OCI-LY1 (cell line): ENCODE measurements around the gene TCERG1L.

Source experiments
- H2AFZ ChIP-seq: fragments of 200-600 bp; sonication (generic), shearing (Covaris generic); 2 replicates; pipeline ENCODE4 v1.6.0; 2014; ENCODE audit warnings: antibody characterized with exemption, mild to moderate bottlenecking, low read length
- H3F3A ChIP-seq: fragments of 200-600 bp; sonication (generic), shearing (Covaris generic); 2 replicates; pipeline ENCODE4 v1.6.0; 2014; ENCODE audit warnings: mild to moderate bottlenecking, antibody characterized with exemption, low read length, moderate library complexity; ENCODE audit not compliant: insufficient read depth
- H3K27ac ChIP-seq: fragments of 200-600 bp; sonication (generic); 2 replicates; pipeline ENCODE4 v1.5.1; 2014; ENCODE audit warnings: low read length, mixed run types, mild to moderate bottlenecking, low read depth; ENCODE audit not compliant: poor library complexity, severe bottlenecking
- H3K27me3 ChIP-seq: fragments of 200-600 bp; sonication (generic); 2 replicates; pipeline ENCODE4 v1.6.0; 2014; ENCODE audit warnings: antibody characterized with exemption, mild to moderate bottlenecking, low read length, moderate library complexity; ENCODE audit not compliant: insufficient read depth
- H3K36me3 ChIP-seq: fragments of 200-600 bp; sonication (generic); 2 replicates; pipeline ENCODE4 v1.6.1; 2014; ENCODE audit warnings: mild to moderate bottlenecking, antibody characterized with exemption, low read length, moderate library complexity, mixed read lengths; ENCODE audit not compliant: insufficient read depth
- H3K4me1 ChIP-seq: fragments of 200-600 bp; sonication (generic); 2 replicates; pipeline ENCODE4 v1.5.1; 2014; ENCODE audit warnings: mild to moderate bottlenecking, low read length, moderate library complexity; ENCODE audit not compliant: insufficient read depth, severe bottlenecking
- H3K4me2 ChIP-seq: fragments of 200-600 bp; sonication (generic), shearing (Covaris generic); 2 replicates; pipeline ENCODE4 v1.6.1; 2014; ENCODE audit warnings: low read length
- H3K4me3 ChIP-seq: fragments of 200-600 bp; sonication (generic); 2 replicates; pipeline ENCODE4 v1.5.1; 2014; ENCODE audit warnings: low read length, low read depth, mild to moderate bottlenecking, mixed read lengths; ENCODE audit not compliant: poor library complexity, severe bottlenecking
- H3K79me2 ChIP-seq: fragments of 200-600 bp; shearing (Covaris generic); 2 replicates; pipeline ENCODE4 v1.6.1; 2016; ENCODE audit warnings: mixed run types, low read length, mixed read lengths; ENCODE audit not compliant: insufficient read depth
- H3K9ac ChIP-seq: fragments of 200-600 bp; sonication (generic), shearing (Covaris generic); 2 replicates; pipeline ENCODE4 v1.6.1; 2014; ENCODE audit warnings: mild to moderate bottlenecking, low read length, mixed read lengths
- H3K9me2 ChIP-seq: fragments of 200-600 bp; sonication (generic), shearing (Covaris generic); 2 replicates; pipeline ENCODE4 v1.6.1; 2014; ENCODE audit warnings: low read depth, mild to moderate bottlenecking, low read length, mixed read lengths
- H3K9me3 ChIP-seq: fragments of 200-600 bp; shearing (Covaris generic); 2 replicates; pipeline ENCODE4 v1.6.1; 2014; ENCODE audit warnings: low read length, mixed read lengths
- H4K20me1 ChIP-seq: fragments of 200-600 bp; sonication (generic), shearing (Covaris generic); 2 replicates; pipeline ENCODE4 v1.6.0; 2016; ENCODE audit warnings: mild to moderate bottlenecking, low read length; ENCODE audit not compliant: insufficient read depth
- CTCF ChIP-seq: fragments of 200-600 bp; sonication (generic), shearing (Covaris generic); IDR thresholded peaks from 2 replicates; pipeline ENCODE4 v1.5.1; 2017; ENCODE audit warnings: mild to moderate bottlenecking, antibody characterized with exemption, low read length, moderate library complexity, mixed read lengths
- EZH2 ChIP-seq: fragments of 200-600 bp; sonication (generic), shearing (Covaris generic); IDR thresholded peaks from 2 replicates; pipeline ENCODE4 v1.8.0; 2017; ENCODE audit warnings: borderline replicate concordance, mixed run types, mild to moderate bottlenecking, antibody characterized with exemption, low read length, moderate library complexity, mixed read lengths

Gene TCERG1L

GRCh38 chr10:131131726-131132591, 179.6 kb downstream of the TCERG1L start:
- no peaks in the 10 kb centered on the region for H3K9me3 ChIP-seq
- H3F3A ChIP-seq, result no peaks in the 10 kb centered on the region
- H3K4me3 ChIP-seq, result no peak overlapping the region
- H3K9me2 ChIP-seq, result no peaks in the 10 kb centered on the region
- 0 out of 2 replicates have a peak, but pooled peaks cover 3% of the 10 kb centered on the region for H3K27me3 ChIP-seq
- no peak overlapping the region for H3K27ac ChIP-seq
- no peaks in the 10 kb centered on the region for H3K79me2 ChIP-seq
- H2AFZ ChIP-seq, result no peak overlapping the region
- TF ChIP-seq EZH2 (no peak), CTCF (no peak)
- no peaks in the 10 kb centered on the region for H3K36me3 ChIP-seq
- no peak overlapping the region for H3K9ac ChIP-seq
- H3K4me2 ChIP-seq, result no peak overlapping the region
- H3K4me1 ChIP-seq, result no peaks in the 10 kb centered on the region
- no peaks in the 10 kb centered on the region for H4K20me1 ChIP-seq

- Histone ChIP-seq H3K4me3 (no peak overlapping the region), H2AFZ (no peak overlapping the region), H3K79me2 (no peaks in the 10 kb centered on the region), H3K4me2 (no peak overlapping the region), H3K9ac (no peak overlapping the region), H3K27me3 (0 out of 2 replicates have a peak, but pooled peaks cover 3% of the 10 kb centered on the region), H4K20me1 (no peaks in the 10 kb centered on the region), H3K36me3 (no peaks in the 10 kb centered on the region), H3F3A (no peaks in the 10 kb centered on the region), H3K9me3 (no peaks in the 10 kb centered on the region), H3K27ac (no peak overlapping the region), H3K9me2 (no peaks in the 10 kb centered on the region), H3K4me1 (no peaks in the 10 kb centered on the region)
- TF ChIP-seq EZH2, result no peak
- TF ChIP-seq CTCF, result no peak
Observed at GRCh38 chr10:131130025-131130424, 181.5 kb downstream of the TCERG1L start.

GRCh38 chr10:131129544-131129943, 182.0 kb downstream of the TCERG1L start:
- no peak overlapping the region for H3K9ac ChIP-seq
- no peaks in the 10 kb centered on the region for H3K9me2 ChIP-seq
- no peaks in the 10 kb centered on the region for H3K9me3 ChIP-seq
- H3K4me2 ChIP-seq, result no peak overlapping the region
- TF ChIP-seq EZH2 (no peak), CTCF (no peak)
- H3K4me1 ChIP-seq, result no peaks in the 10 kb centered on the region
- H4K20me1 ChIP-seq, result no peaks in the 10 kb centered on the region
- H3F3A ChIP-seq, result no peaks in the 10 kb centered on the region
- no peaks in the 10 kb centered on the region for H3K36me3 ChIP-seq
- no peak overlapping the region for H3K4me3 ChIP-seq
- 0 out of 2 replicates have a peak, but pooled peaks cover 3% of the 10 kb centered on the region for H3K27me3 ChIP-seq
- H2AFZ ChIP-seq, result no peak overlapping the region
- H3K79me2 ChIP-seq, result no peaks in the 10 kb centered on the region
- no peak overlapping the region for H3K27ac ChIP-seq
